GM12865 (cell line): ENCODE results near the gene KATNBL1.

Experiments
- DNase-seq: peaks from one replicate; pipeline ENCODE4 v3.0.0; 2010; ENCODE audit warnings: low read depth
- H3K4me3 ChIP-seq: 2 replicates; pipeline ENCODE4 v1.5.1; 2011; ENCODE audit warnings: mild to moderate bottlenecking, low read depth, low read length, control low read depth
- CTCF ChIP-seq: IDR thresholded peaks from 2 replicates; pipeline ENCODE4 v1.5.1; 2011; ENCODE audit warnings: low read length, control low read depth, low read depth, inconsistent platforms; ENCODE audit not compliant: insufficient read depth; ENCODE audit errors: missing control alignments

Gene KATNBL1

GRCh38 chr15:34119291-34119690 lies 90.6 kb downstream of the KATNBL1 start:
- no peak for TF ChIP-seq CTCF
- no peak for DNase-seq
- H3K4me3 ChIP-seq, result no peak overlapping the region

- no peak for DNase-seq
- TF ChIP-seq CTCF, result no peak
- no peak overlapping the region for H3K4me3 ChIP-seq
Measured at GRCh38 chr15:34116620-34117019, 93.3 kb downstream of the KATNBL1 start.

- H3K4me3 ChIP-seq, result no peak overlapping the region
- TF ChIP-seq CTCF, result no peak
- DNase-seq, result no peak
Measured at GRCh38 chr15:34114739-34115138, 95.2 kb downstream of the KATNBL1 start.

GRCh38 chr15:34114215-34114614 lies 95.7 kb downstream of the KATNBL1 start:
- TF ChIP-seq CTCF, result no peak
- H3K4me3 ChIP-seq, result no peak overlapping the region
- DNase-seq, result no peak

- TF ChIP-seq CTCF, result no peak
- DNase-seq, result no peak
- H3K4me3 ChIP-seq, result no peak overlapping the region
Measured at GRCh38 chr15:34111488-34111887, 98.4 kb downstream of the KATNBL1 start.

GRCh38 chr15:34109797-34110663 lies 99.9 kb downstream of the KATNBL1 start:
- H3K4me3 ChIP-seq, result no peak overlapping the region
- TF ChIP-seq CTCF, result peak; percentile 62
- DNase-seq, result peak; percentile 58

GRCh38 chr15:34107315-34107714 lies 102.6 kb downstream of the KATNBL1 start:
- TF ChIP-seq CTCF, result no peak
- H3K4me3 ChIP-seq, result no peak overlapping the region
- DNase-seq, result no peak
